Measurements from ENCODE around the gene ASB2. TPM values are rescaled to one million over a fixed set of nuclear protein-coding genes. Genes with fewer than 3 reads are reported as not detected.

Gene ASB2
- total RNA-seq, 3 donors from 2014 or later (not counting 1 experiment from before 2014, with no cell fraction given): 3.7 to 7.2 (median 4.8) TPM

- H3K36me3 ChIP-seq (ENCODE audit: control insufficient read depth, insufficient read depth, low read length): peaks cover under 1% of the 10 kb centered on the region
- Mint-ChIP-seq H3K27ac (peak overlapping the region in 1 of 2 donors; percentile 23), H3K4me1 (peaks cover 0 to 5% of the 10 kb centered on the region in 2 donors), H3K36me3 (no peaks in the 10 kb centered on the region), H3K27me3 (ENCODE audit: low read depth in 2 of 2) (no peaks in the 10 kb centered on the region), H3K4me3 (no peak overlapping the region), H3K9me3 (no peaks in the 10 kb centered on the region)
- TF ChIP-seq CTCF (IDR thresholded peaks at IDR 0.05): no peak
- H3K4me3 ChIP-seq (ENCODE audit: low read length): no peak overlapping the region
- peaks cover 13% of the 10 kb centered on the region for H3K4me1 ChIP-seq (ENCODE audit: control insufficient read depth, insufficient read depth, low read length)
- no peak overlapping the region for H3K27ac ChIP-seq (ENCODE audit: low read length)
- whole genome bisulfite sequencing (ENCODE audit: insufficient coverage): 92% methylated on average over 16 of the region's 16 CpGs
- H3K9me3 ChIP-seq (ENCODE audit: control insufficient read depth, insufficient read depth, low read length): no peaks in the 10 kb centered on the region
- no peak for DNase-seq
- no peaks in the 10 kb centered on the region for H3K27me3 ChIP-seq (ENCODE audit: control insufficient read depth, insufficient read depth, low read length)
- intact Hi-C loops (cut with micrococcal nuclease): no loop called here
- no peak for ATAC-seq
Measured at GRCh38 chr14:93941293-93941910, 35.0 kb downstream of the ASB2 start.

GRCh38 chr14:93940437-93940836 is 35.9 kb downstream of the ASB2 start:
- Histone ChIP-seq H3K27ac (ENCODE audit: low read length) (no peak overlapping the region), H3K27me3 (ENCODE audit: control insufficient read depth, insufficient read depth, low read length) (no peaks in the 10 kb centered on the region), H3K4me1 (ENCODE audit: control insufficient read depth, insufficient read depth, low read length) (peaks cover 13% of the 10 kb centered on the region), H3K9me3 (ENCODE audit: control insufficient read depth, insufficient read depth, low read length) (no peaks in the 10 kb centered on the region), H3K4me3 (ENCODE audit: low read length) (no peak overlapping the region), H3K36me3 (ENCODE audit: control insufficient read depth, insufficient read depth, low read length) (no peaks in the 10 kb centered on the region)
- Mint-ChIP-seq H3K27me3 (ENCODE audit: low read depth in 2 of 2) (no peaks in the 10 kb centered on the region), H3K9me3 (no peaks in the 10 kb centered on the region), H3K4me3 (peak overlapping the region; percentile 46), H3K36me3 (no peaks in the 10 kb centered on the region), H3K27ac (peak overlapping the region in 1 of 2 donors; percentile 23), H3K4me1 (peaks cover 0 to 5% of the 10 kb centered on the region in 2 donors)
- no peak for TF ChIP-seq CTCF (IDR thresholded peaks at IDR 0.05)
- ATAC-seq: no peak
- 93% methylated on average over 6 of the region's 6 CpGs for whole genome bisulfite sequencing (ENCODE audit: insufficient coverage)
- DNase-seq: no peak
- intact Hi-C loops (cut with micrococcal nuclease): no loop called here

- peaks cover 0 to 5% of the 10 kb centered on the region in 2 donors for H3K4me1 Mint-ChIP-seq
- ATAC-seq: peak; percentile 97 to 99 (median 97)
- H3K9me3 Mint-ChIP-seq: no peaks in the 10 kb centered on the region
- peak overlapping the region in 1 of 2 donors; percentile 42 for H3K27ac Mint-ChIP-seq
- H3K36me3 ChIP-seq (ENCODE audit: control insufficient read depth, insufficient read depth, low read length): no peaks in the 10 kb centered on the region
- intact Hi-C loops (cut with micrococcal nuclease): loop anchor here (1.0 kb wide), 2 partner anchors 31 to 62 kb away; no protein-coding TSS in a partner anchor
- no peak overlapping the region for H3K4me3 Mint-ChIP-seq
- peaks cover 13% of the 10 kb centered on the region for H3K4me1 ChIP-seq (ENCODE audit: control insufficient read depth, insufficient read depth, low read length)
- peak; percentile 99 for TF ChIP-seq CTCF (IDR thresholded peaks at IDR 0.05)
- H3K27me3 Mint-ChIP-seq (ENCODE audit: low read depth in 2 of 2): no peaks in the 10 kb centered on the region
- peak; percentile 92 to 97 for DNase-seq
- H3K27me3 ChIP-seq (ENCODE audit: control insufficient read depth, insufficient read depth, low read length): no peaks in the 10 kb centered on the region
- H3K36me3 Mint-ChIP-seq: no peaks in the 10 kb centered on the region
- no peak overlapping the region for H3K27ac ChIP-seq (ENCODE audit: low read length)
- peak overlapping the region; percentile 8 for H3K4me3 ChIP-seq (ENCODE audit: low read length)
- no peaks in the 10 kb centered on the region for H3K9me3 ChIP-seq (ENCODE audit: control insufficient read depth, insufficient read depth, low read length)
- 8% methylated on average over 84 of the region's 84 CpGs for WGBS (ENCODE audit: insufficient coverage)
Measured at GRCh38 chr14:93939304-93940229, 36.8 kb downstream of the ASB2 start.
